Measurements from ENCODE around the gene EIF6. TPM values are rescaled to one million over a fixed set of nuclear protein-coding genes. Genes with fewer than 3 reads are reported as not detected.

Gene EIF6
- total RNA-seq, 4 donors from 2014 or later = 34.2 to 48.3 (median 47.4) TPM

- H3K4me1 ChIP-seq = peaks cover 12 to 14% of the 10 kb centered on the region in 2 donors
- H3K27ac ChIP-seq = peak overlapping the region in 2 of 4 donors; percentile 89 to 97
- DNase-seq = no peak
- no peak overlapping the region for H3K4me3 ChIP-seq
- no peak for ATAC-seq
- H3K27me3 ChIP-seq = no peaks in the 10 kb centered on the region
- H3K36me3 ChIP-seq = peaks cover 0 to 24% of the 10 kb centered on the region in 2 donors
- TF ChIP-seq CTCF (IDR thresholded peaks at IDR 0.05 in 4 of 5, conservative IDR thresholded peaks at IDR 0.05 in 1 of 5) (no peak), POLR2A (IDR thresholded peaks at IDR 0.05) (no peak)
- intact Hi-C loops (cut with DNase I; ENCODE audit: low total_unique reads) = loop anchor here (2.0 to 10.0 kb wide), 2 partner anchors 129 to 451 kb away; partner anchors contain the start of genes EDEM2 and NCOA6
- H3K9me3 ChIP-seq = no peaks in the 10 kb centered on the region
- in situ Hi-C loops (cut with MboI; ENCODE audit: low sequenced_read_pairs in 4 of 4) = no loop called here
These were observed 8.8 kb downstream of the EIF6 start for GRCh38 chr20:35275741-35276251.

- no peak for DNase-seq
- H3K4me1 ChIP-seq = peaks cover 12 to 14% of the 10 kb centered on the region in 2 donors
- TF ChIP-seq POLR2A (IDR thresholded peaks at IDR 0.05) (no peak), CTCF (IDR thresholded peaks at IDR 0.05 in 4 of 5, conservative IDR thresholded peaks at IDR 0.05 in 1 of 5) (no peak)
- H3K9me3 ChIP-seq = no peaks in the 10 kb centered on the region
- no peak overlapping the region for H3K4me3 ChIP-seq
- intact Hi-C loops (cut with DNase I; ENCODE audit: low total_unique reads) (loop anchor here (10.0 kb wide), 1 partner anchor 450 kb away; the partner anchor contains the start of gene NCOA6), in situ Hi-C loops (cut with MboI; ENCODE audit: low sequenced_read_pairs in 4 of 4) (no loop called here)
- H3K36me3 ChIP-seq = peaks cover 0 to 10% of the 10 kb centered on the region in 2 donors
- ATAC-seq = no peak
- H3K27ac ChIP-seq = no peak overlapping the region
- no peaks in the 10 kb centered on the region for H3K27me3 ChIP-seq
These were observed 10.1 kb downstream of the EIF6 start for GRCh38 chr20:35274172-35275092.

GRCh38 chr20:35273449-35274171, 11.0 kb downstream of the EIF6 start:
- Histone ChIP-seq H3K4me3 (no peak overlapping the region), H3K27me3 (no peaks in the 10 kb centered on the region), H3K4me1 (peaks cover 12 to 14% of the 10 kb centered on the region in 2 donors), H3K9me3 (no peaks in the 10 kb centered on the region), H3K36me3 (peaks cover 0 to 2% of the 10 kb centered on the region in 2 donors), H3K27ac (no peak overlapping the region)
- TF ChIP-seq POLR2A (IDR thresholded peaks at IDR 0.05) (no peak), CTCF (IDR thresholded peaks at IDR 0.05 in 4 of 5, conservative IDR thresholded peaks at IDR 0.05 in 1 of 5) (no peak)
- intact Hi-C loops (cut with DNase I; ENCODE audit: low total_unique reads) = loop anchor here (10.0 kb wide), 1 partner anchor 449 kb away; the partner anchor contains the start of gene NCOA6
- in situ Hi-C loops (cut with MboI; ENCODE audit: low sequenced_read_pairs in 4 of 4) = no loop called here
- DNase-seq (no peak), ATAC-seq (no peak)

- H3K4me3 ChIP-seq = no peak overlapping the region
- in situ Hi-C loops (cut with MboI; ENCODE audit: low sequenced_read_pairs in 4 of 4) = no loop called here
These were observed 12.7 kb downstream of the EIF6 start for GRCh38 chr20:35271904-35272303.

More at GRCh38 chr20:35271904-35272303, 12.7 kb downstream of the EIF6 start:
- intact Hi-C loops (cut with DNase I; ENCODE audit: low total_unique reads) = loop anchor here (10.0 kb wide), 1 partner anchor 447 kb away; the partner anchor contains the start of gene NCOA6
- Histone ChIP-seq H3K27me3 (no peaks in the 10 kb centered on the region), H3K36me3 (peaks cover 0 to 11% of the 10 kb centered on the region in 2 donors), H3K27ac (no peak overlapping the region), H3K4me1 (peaks cover 6 to 8% of the 10 kb centered on the region in 2 donors), H3K9me3 (no peaks in the 10 kb centered on the region)
- no peak for TF ChIP-seq POLR2A (IDR thresholded peaks at IDR 0.05)
- no peak for TF ChIP-seq CTCF (IDR thresholded peaks at IDR 0.05 in 4 of 5, conservative IDR thresholded peaks at IDR 0.05 in 1 of 5)
- DNase-seq (no peak), ATAC-seq (no peak)
